HG02884 (cell line): Measurements from ENCODE around the gene SEMA3C.

Experiments used
- ATAC-seq: cut with Tn5 transposase; IDR thresholded peaks from one replicate; pipeline ENCODE4 v1.9.1; 2021; ENCODE audit warnings: mild to moderate bottlenecking, moderate library complexity; ENCODE audit not compliant: unreplicated experiment

Gene SEMA3C

DNA sequence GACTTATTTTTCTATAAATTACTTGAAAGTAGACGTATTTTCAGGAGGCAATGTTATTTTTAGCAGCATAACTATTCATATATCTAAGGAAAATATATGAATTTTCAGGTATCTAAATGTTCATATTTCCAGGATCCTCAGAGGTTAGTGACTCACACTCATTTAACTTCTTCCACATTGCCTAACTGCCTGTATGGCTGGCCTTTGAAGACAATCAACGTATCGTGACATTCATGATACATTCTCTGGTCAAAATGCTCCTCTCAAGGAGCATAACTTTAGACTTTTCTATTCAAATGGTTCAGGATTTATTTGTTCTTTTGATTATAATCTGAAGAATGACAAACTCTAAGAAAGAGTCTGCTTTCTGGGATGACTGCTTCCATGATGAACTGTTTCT, 89.3 kb downstream of the SEMA3C start:
- ATAC-seq = no peak

GRCh38 chr7:80827239-80827633, 91.6 kb downstream of the SEMA3C start:
- no peak for ATAC-seq

DNA sequence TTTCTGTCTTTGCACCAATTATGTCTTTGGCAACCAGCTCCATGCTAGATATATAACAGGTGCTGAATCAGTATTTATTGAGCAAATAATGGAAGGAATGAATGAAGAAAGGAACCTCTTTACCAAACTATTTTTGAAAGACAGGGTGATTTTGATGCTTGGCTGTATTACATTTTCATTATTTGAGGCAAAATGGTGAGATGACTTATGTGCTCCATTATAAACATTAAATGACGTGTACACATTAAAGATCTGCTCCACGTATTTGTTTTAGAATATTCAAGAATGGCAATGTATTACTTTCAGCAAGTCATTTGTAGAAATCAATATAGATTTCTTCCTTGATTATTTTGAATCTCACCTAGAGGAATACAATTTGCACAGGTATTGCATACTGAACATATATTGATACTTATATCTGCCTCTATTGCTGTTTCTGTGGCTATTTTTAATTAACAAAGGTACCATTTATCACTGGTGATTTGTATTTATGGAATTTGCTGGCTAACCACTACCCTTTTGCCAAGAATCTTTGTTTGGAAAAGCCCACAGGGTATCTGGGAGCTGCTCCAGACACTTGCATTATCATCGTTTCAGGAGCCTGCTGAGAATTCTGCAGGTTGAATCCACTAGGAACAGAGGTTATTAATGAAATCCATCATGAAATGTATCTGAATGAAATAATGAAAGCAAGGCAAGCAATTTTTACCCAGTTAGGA, 92.2 kb downstream of the SEMA3C start:
- ATAC-seq = no peak

GRCh38 chr7:80825499-80825898, 93.4 kb downstream of the SEMA3C start:
- no peak for ATAC-seq

- no peak for ATAC-seq
Measured at GRCh38 chr7:80824253-80824652, 94.6 kb downstream of the SEMA3C start.

DNA sequence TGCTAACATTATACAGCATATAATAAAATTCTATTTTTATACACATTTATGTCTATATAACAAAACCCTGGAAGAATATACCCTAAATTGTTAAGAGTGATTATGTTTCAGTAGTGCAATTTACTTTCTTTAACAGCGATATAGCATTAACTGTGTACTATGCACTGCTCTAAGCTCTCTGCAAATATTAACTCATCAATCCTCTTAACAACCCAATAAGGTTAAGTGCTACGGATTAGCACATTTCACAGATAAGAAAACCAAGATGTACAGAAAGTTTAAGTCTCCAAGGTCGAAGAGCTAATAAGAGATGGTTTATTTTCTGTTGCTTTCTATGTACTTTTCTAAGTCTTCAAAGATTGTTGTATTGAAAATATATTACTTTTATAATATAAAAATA, 95.8 kb downstream of the SEMA3C start:
- no peak for ATAC-seq

GRCh38 chr7:80821771-80822319, 97.0 kb downstream of the SEMA3C start:
- no peak for ATAC-seq

- no peak for ATAC-seq
Measured at GRCh38 chr7:80819503-80819902, 99.3 kb downstream of the SEMA3C start.

GRCh38 chr7:80818181-80818580, 100.7 kb downstream of the SEMA3C start:
- no peak for ATAC-seq

- ATAC-seq = no peak
Measured at GRCh38 chr7:80816806-80817205, 102.0 kb downstream of the SEMA3C start.

- ATAC-seq = no peak
Measured at GRCh38 chr7:80815733-80816132, 103.1 kb downstream of the SEMA3C start.

DNA sequence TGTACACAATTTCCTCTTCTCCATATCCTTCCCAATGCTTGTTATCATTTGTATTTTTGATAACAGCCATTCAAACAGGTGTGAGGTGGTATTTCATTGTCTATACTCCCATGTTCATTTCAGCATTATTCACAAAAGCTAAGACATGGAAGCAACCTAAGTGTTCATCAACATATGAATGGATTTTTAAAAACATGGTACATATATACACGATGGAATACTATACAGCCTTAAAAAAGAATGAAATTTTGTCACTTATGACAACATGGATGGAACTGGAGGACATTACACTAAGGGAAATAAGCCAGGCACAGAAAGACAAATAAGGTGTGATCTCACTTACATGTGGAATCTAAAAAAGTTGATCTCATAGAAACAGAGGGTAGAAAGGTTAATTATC, 109.3 kb downstream of the SEMA3C start:
- no peak for ATAC-seq

DNA sequence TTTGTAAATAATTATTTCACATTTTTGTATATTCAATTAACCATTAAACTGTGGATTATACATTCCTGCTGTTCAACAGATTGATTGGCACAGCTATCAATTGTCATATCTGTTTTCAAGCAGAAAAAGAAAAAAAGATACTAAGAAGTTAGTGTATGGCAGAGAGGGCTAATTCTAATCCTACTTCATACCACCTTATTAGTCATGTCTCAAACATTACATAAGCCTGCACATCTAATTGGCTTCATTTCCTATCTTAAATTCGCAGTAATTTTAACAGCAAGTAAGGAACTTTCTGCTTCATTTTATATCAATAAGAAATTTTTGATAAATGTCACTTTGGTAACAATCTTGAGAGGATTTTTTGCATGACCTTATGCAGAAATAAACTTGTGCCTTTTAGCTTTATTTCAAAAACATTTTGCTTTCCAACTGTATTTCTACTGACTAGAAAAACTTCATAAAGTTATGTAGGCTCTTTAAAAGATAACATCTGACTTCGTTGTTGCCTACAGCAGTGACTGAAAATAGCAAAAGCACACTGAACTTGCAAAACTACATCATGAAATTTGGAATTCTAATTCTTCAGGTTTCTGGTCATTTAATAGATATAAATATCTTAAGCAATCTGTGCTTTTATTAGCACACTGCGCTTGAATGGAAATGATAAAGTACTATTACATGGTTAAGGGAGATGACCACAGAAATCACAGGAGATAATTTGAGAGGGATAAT, 111.5 kb downstream of the SEMA3C start:
- ATAC-seq = no peak

- ATAC-seq = no peak
Measured at GRCh38 chr7:80806663-80807062, 112.2 kb downstream of the SEMA3C start.

DNA sequence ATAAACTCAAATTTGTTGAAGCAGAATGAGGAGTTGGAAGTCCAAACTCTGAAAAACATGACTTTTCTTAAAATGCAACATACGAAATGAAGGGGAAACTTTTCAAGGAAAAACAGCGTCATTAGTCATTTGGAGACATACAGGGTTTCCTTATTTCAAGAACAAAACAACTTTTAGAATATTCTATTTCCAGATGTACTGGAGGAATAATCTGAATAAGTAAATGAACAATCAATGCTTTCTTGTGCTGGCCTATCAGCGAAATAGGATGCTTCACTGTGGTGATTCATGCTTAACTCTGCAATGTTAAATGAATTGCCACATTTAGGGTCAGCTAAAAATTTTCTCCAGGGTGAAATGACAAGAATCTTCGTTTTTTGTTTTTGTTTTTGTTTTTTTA, 114.3 kb downstream of the SEMA3C start:
- ATAC-seq = no peak

- ATAC-seq = no peak
Measured at GRCh38 chr7:80802527-80802926, 116.3 kb downstream of the SEMA3C start.

- ATAC-seq = no peak
Measured at GRCh38 chr7:80794631-80795573, 123.9 kb downstream of the SEMA3C start.

GRCh38 chr7:80791509-80791929, 127.3 kb downstream of the SEMA3C start:
- ATAC-seq = no peak

DNA sequence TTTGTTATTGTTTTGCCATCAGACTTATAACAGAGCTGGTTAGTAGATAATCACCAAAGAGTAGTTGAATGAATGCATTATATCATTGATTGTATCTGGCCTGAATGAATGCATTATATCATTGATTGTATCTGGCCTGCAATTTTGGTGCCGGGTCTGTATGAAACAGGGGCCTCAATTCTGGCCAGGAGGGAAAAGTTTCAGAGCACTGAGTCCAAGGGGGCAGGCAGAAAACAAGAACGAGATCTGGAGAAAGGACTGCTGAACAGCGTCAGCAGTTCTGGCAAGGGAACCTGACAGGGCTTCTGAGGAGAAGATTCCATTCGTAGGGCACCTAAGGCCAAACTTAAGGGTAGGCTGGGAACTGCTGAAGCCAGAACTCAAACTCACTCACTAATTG, 128.0 kb downstream of the SEMA3C start:
- ATAC-seq = no peak

- ATAC-seq = no peak
Measured at GRCh38 chr7:80787721-80788120, 131.1 kb downstream of the SEMA3C start.

GRCh38 chr7:80785961-80786536, 132.8 kb downstream of the SEMA3C start:
- ATAC-seq = no peak
